ENCODE data around the gene MLH3. TPM values are rescaled to one million over a fixed set of nuclear protein-coding genes. Genes with fewer than 3 reads are reported as not detected.

MLH3 gene
- total and polyA plus RNA-seq, 2 experiments from 2014 or later = 10.7 to 14.7 TPM

DNA sequence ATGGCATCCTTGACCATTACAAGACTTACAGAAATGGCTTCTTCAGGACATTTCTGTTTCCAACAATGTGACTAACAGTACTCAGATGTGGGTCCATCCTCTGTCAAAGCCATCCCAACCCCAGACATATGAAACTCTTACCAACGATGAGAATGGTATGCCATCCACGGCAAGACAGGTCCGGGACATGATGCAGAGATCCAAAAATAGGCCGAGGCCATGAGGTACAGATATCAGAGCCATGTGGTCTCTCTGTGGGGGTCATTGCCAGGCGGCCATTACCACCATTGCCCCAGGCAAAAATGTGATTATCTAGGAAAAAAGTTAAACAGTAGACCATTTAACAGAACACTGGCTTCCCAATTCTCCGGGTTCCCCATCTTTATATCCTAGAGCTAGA lies 45.7 kb upstream of the MLH3 start (continued):
- TF ChIP-seq, protein P1, sequence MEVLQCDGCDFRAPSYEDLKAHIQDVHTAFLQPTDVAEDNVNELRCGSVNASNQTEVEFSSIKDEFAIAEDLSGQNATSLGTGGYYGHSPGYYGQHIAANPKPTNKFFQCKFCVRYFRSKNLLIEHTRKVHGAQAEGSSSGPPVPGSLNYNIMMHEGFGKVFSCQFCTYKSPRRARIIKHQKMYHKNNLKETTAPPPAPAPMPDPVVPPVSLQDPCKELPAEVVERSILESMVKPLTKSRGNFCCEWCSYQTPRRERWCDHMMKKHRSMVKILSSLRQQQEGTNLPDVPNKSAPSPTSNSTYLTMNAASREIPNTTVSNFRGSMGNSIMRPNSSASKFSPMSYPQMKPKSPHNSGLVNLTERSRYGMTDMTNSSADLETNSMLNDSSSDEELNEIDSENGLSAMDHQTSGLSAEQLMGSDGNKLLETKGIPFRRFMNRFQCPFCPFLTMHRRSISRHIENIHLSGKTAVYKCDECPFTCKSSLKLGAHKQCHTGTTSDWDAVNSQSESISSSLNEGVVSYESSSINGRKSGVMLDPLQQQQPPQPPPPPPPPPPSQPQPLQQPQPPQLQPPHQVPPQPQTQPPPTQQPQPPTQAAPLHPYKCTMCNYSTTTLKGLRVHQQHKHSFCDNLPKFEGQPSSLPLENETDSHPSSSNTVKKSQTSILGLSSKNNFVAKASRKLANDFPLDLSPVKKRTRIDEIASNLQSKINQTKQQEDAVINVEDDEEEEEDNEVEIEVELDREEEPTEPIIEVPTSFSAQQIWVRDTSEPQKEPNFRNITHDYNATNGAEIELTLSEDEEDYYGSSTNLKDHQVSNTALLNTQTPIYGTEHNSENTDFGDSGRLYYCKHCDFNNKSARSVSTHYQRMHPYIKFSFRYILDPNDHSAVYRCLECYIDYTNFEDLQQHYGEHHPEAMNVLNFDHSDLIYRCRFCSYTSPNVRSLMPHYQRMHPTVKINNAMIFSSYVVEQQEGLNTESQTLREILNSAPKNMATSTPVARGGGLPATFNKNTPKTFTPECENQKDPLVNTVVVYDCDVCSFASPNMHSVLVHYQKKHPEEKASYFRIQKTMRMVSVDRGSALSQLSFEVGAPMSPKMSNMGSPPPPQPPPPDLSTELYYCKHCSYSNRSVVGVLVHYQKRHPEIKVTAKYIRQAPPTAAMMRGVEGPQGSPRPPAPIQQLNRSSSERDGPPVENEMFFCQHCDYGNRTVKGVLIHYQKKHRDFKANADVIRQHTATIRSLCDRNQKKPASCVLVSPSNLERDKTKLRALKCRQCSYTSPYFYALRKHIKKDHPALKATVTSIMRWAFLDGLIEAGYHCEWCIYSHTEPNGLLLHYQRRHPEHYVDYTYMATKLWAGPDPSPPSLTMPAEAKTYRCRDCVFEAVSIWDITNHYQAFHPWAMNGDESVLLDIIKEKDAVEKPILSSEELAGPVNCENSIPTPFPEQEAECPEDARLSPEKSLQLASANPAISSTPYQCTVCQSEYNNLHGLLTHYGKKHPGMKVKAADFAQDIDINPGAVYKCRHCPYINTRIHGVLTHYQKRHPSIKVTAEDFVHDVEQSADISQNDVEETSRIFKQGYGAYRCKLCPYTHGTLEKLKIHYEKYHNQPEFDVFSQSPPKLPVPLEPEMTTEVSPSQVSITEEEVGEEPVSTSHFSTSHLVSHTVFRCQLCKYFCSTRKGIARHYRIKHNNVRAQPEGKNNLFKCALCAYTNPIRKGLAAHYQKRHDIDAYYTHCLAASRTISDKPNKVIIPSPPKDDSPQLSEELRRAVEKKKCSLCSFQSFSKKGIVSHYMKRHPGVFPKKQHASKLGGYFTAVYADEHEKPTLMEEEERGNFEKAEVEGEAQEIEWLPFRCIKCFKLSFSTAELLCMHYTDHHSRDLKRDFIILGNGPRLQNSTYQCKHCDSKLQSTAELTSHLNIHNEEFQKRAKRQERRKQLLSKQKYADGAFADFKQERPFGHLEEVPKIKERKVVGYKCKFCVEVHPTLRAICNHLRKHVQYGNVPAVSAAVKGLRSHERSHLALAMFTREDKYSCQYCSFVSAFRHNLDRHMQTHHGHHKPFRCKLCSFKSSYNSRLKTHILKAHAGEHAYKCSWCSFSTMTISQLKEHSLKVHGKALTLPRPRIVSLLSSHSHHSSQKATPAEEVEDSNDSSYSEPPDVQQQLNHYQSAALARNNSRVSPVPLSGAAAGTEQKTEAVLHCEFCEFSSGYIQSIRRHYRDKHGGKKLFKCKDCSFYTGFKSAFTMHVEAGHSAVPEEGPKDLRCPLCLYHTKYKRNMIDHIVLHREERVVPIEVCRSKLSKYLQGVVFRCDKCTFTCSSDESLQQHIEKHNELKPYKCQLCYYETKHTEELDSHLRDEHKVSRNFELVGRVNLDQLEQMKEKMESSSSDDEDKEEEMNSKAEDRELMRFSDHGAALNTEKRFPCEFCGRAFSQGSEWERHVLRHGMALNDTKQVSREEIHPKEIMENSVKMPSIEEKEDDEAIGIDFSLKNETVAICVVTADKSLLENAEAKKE (CRISPR knock-in tag; IDR thresholded peaks at IDR 0.05) = no peak
- no peak for TF ChIP-seq NANOG (IDR thresholded peaks at IDR 0.05; ENCODE audit: borderline replicate concordance)
- TF ChIP-seq, protein P2, sequence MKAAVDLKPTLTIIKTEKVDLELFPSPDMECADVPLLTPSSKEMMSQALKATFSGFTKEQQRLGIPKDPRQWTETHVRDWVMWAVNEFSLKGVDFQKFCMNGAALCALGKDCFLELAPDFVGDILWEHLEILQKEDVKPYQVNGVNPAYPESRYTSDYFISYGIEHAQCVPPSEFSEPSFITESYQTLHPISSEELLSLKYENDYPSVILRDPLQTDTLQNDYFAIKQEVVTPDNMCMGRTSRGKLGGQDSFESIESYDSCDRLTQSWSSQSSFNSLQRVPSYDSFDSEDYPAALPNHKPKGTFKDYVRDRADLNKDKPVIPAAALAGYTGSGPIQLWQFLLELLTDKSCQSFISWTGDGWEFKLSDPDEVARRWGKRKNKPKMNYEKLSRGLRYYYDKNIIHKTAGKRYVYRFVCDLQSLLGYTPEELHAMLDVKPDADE (IDR thresholded peaks at IDR 0.05) = no peak
- no peak for TF ChIP-seq ZNF114 (CRISPR knock-in tag; IDR thresholded peaks at IDR 0.05)
- no peak for TF ChIP-seq CREB1 (CRISPR knock-in tag; IDR thresholded peaks at IDR 0.05; ENCODE audit: low read depth)
- no peak for TF ChIP-seq JUNB (IDR thresholded peaks at IDR 0.05; ENCODE audit: unreplicated experiment)
- TF ChIP-seq STAT1 (IDR thresholded peaks at IDR 0.05; ENCODE audit: unreplicated experiment) = no peak
- TF ChIP-seq, protein P3, sequence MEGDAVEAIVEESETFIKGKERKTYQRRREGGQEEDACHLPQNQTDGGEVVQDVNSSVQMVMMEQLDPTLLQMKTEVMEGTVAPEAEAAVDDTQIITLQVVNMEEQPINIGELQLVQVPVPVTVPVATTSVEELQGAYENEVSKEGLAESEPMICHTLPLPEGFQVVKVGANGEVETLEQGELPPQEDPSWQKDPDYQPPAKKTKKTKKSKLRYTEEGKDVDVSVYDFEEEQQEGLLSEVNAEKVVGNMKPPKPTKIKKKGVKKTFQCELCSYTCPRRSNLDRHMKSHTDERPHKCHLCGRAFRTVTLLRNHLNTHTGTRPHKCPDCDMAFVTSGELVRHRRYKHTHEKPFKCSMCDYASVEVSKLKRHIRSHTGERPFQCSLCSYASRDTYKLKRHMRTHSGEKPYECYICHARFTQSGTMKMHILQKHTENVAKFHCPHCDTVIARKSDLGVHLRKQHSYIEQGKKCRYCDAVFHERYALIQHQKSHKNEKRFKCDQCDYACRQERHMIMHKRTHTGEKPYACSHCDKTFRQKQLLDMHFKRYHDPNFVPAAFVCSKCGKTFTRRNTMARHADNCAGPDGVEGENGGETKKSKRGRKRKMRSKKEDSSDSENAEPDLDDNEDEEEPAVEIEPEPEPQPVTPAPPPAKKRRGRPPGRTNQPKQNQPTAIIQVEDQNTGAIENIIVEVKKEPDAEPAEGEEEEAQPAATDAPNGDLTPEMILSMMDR (conservative IDR thresholded peaks at IDR 0.05; ENCODE audit: low read depth in 2 of 2) = no peak
- TF ChIP-seq POLR2AphosphoS5 (IDR thresholded peaks at IDR 0.05; ENCODE audit: low read depth) = no peak
- TF ChIP-seq EZH2phosphoT487 (IDR thresholded peaks at IDR 0.05; ENCODE audit: unreplicated experiment) = no peak
